Ramos (cell line): Measurements from ENCODE around the gene NSUN7.
"Not testable (repeated sequence)": the region's sequence is repeated elsewhere in the genome, so short reads cannot be mapped to it uniquely, and the experiment has no call there.

ENCODE experiments used
- in situ Hi-C: fragments of 300-500 bp; cut with MboI; formaldehyde crosslinking; loops from one replicate; pipeline ENCODE4 v1.14.3; 2022; ENCODE audit warnings: low sequenced_read_pairs; ENCODE audit not compliant: unreplicated experiment

NSUN7 gene, protein sequence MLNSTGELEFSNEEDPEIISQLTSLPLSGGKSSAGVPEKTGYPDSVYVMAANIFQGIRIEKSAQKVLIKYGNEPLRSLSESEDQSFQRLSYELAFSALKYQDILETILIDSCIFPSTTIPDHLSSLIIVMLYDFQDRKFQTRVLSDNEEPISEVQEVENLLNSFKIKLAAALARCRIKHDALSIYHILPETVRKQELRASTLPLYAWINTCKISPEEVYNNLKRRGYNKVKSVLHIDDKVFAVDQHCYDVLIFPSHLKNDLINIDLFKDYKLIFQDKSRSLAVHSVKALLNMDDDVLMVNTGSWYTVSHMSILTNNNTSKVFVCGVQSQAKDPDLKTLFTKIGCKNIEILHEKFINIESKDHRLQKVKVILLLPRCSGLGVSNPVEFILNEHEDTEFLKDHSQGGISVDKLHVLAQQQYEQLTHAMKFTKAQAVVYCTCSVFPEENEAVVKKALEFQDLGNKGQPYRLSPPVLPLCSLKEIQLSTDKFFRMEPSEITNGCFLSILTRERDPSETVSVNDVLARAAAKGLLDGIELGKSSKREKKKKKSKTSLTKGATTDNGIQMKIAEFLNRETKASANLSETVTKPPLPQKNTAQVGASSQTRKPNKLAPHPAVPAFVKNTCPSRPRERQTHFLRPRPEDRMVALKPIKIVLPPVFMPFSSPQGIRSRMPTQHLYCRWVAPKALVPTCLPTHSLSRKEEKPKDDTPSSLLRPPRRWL

DNA sequence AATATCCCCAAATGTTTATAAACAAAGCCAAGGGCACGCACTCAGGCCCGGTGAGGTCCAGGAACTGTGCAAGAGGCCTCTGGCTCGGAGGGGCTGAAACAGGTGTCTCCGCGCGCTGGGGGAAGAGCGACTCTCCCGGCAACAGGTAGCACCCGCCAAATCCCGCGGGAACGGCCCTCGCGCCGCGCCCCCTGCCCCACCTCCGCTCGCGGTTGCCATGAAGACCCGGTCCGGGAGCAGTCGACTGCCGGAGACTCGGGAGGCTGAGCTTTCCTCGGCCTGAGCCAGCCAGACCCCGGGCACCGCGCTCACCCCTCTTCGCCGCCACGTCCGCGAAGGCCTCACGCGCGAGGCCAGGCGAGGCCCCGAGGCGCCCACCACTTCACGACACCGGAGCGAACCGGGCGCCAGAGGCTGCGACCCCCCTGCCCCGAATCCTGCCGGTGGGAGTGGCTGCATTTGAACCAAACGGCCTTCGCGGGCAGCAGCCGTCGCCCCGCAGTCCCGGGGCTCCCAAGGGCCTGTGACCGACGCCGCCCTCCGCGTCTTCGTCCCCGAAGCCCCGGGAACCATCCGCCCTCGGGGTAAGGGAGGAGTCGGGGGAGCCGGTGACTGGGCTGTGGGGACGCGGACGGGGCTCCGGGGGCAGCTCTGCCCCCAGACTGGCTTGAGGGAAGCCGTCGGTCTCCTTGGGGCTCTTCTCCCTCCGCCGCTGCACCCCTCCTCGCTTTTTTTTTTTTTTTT is at the start of gene NSUN7:
NSUN7 (plus strand) TSS at position 239 of the 744 bp plus-strand sequence. CDS start 739 bp downstream, outside the sequence.
- in situ Hi-C loops = loop anchor here (25.0 kb wide), 1 partner anchor 162 kb away; no protein-coding TSS in a partner anchor

DNA sequence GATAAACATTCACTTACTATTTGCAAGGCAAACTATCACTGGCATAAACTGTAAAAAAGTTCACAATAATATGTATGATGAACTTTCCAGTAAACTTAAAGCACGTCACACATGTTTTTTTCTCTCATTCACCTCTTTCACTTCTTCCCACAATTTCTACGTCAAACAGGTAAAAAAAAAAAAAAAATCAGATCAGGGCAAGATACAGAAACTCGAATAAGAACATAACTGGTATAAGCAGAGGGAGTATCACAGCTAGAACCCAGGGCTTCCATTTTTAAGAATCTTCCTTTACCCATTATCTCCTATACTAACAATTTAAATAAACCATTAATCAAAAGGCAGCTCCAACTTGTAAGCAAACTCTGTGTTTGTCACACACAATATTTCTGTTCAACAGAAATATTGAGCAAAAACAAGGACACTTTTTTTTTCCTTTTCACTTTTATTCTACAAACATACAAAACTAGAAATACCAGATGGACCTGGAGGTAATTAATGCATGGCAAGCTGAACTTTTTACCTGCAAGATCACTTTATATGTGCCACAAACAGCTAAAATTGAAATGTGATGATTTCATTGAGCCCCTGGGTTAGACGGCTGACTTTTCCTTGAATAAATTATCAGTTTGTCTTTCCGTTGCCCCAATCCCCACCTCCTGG is 47.5 kb upstream of the NSUN7 start:
- in situ Hi-C loops = no loop called here

DNA sequence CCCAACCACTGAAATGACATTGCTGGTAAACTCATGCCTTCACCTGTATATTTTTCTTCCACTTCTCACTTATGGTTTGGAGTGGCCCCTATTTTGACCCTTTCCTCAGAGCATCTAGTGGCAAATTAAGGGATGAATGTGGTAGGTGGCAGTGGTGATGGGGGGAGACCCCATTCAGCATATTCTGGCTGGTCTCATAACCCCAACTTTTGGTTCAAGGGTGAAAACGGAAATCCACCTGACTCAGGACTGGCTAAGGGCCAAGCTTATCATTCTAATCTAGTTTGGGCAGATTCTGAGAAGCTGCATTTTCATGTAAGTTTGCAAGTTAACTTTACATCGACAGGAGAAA is 47.0 kb upstream of the NSUN7 start:
- in situ Hi-C loops = no loop called here

DNA sequence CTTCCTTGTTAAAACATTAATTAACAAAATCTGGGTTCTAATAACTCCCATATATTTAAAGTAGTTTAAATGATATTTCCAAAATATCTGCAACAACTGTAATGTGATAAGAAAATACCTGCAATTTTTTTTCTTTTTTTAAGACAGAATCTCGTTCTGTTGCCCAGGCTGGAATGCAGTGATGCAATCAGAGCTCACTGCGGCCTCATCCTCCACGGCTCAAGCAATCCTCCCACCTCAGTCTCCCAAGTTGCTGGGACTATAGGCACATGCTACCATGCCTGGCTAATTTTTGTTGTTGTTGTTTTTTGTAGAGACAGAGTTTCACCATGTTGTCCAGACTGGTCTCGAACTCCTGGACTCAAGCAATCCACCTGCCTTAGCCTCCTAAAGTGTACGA is 45.7 kb upstream of the NSUN7 start:
- in situ Hi-C loops = no loop called here

DNA sequence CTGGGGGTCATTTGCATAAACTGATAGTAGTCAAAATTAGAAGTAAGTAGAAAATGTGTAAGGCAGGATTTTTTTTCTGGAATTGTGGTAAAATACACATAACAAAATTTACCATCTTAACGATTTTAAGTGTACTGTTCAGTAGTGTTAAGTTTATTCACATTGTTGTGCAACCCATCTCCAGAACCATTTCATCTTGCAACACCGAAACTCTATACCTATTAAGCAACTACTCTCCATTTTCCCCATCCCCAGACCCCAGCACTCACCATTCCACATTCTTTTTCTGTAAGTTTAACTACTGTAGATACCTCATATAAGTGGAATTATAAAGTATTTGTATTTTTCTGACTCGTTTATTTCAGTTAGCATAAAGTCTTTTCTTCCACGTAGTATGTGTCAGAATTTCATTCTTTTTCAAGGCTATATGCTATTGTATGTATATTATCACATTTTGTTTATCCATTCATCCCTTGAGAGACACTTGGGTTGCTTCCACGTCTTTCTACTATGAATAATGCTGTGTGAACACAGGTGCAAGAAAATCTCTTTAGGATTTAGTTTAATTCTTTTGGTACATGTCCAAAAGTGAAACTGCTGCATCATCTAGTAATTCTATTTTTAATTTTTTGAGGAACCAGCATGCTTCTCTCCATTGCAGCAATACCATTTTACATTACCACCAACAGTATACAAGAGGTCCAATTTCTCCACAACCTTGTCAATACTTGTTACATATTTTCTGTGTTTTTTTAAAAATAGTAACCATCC is 39.1 kb upstream of the NSUN7 start:
- in situ Hi-C loops = no loop called here

DNA sequence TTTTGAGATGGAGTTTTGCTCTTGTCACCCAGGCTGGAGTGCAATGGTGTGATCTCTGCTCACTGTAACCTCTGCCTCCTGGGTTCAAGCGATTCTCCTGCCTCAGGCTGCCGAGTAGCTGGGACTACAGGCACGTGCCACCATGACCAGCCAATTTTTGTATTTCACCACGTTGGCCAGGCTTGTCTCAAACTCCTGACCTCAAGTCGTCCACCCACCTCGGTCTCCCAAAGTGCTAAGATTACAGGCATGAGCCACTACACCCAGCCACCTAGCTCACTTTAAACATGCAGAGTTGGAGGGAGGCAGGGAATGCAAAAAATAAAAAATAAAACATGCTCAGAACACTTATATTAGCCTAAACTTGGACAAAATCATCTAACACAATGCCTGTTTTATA is 36.8 kb upstream of the NSUN7 start:
- in situ Hi-C loops = not testable (repeated sequence)

DNA sequence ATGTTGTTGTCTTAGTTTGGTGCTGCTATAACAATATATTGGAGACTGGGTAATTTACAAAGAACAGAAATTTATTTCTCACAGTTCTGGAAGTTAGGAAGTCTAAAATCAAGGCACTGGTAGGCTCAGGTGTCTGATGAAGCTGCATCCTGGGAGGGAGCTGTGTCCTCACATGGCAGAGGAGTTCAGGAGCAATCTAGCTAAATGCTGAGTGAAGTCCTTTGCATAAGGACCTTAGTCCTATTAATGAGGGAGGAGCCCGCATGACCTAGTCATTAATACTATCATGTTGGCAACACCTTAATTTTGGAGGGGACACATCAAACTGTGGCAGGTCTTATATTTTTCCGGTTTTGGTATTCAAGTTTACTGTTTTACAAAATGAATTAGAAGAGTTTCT is 36.0 kb upstream of the NSUN7 start:
- in situ Hi-C loops = no loop called here

DNA sequence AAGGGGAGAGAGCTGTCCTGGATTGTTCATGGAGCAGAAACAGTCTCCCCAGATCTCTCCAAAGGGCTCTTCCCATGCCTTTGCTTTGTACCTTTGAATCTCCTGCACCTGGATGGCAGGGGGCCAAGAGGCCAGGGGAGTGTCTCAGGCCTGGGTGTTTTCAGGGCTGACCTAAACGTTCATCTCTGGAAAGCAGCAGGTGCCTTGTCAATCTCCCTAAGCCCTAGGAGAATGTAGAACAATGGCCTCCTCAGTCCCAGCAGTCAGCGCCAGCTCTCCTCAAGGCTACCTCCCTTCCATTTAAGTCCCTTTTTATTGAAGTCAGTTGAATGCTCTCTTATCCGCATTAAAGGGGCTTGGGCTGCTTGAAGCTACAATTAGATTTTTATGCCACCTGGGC is 31.2 kb upstream of the NSUN7 start:
- in situ Hi-C loops = no loop called here

DNA sequence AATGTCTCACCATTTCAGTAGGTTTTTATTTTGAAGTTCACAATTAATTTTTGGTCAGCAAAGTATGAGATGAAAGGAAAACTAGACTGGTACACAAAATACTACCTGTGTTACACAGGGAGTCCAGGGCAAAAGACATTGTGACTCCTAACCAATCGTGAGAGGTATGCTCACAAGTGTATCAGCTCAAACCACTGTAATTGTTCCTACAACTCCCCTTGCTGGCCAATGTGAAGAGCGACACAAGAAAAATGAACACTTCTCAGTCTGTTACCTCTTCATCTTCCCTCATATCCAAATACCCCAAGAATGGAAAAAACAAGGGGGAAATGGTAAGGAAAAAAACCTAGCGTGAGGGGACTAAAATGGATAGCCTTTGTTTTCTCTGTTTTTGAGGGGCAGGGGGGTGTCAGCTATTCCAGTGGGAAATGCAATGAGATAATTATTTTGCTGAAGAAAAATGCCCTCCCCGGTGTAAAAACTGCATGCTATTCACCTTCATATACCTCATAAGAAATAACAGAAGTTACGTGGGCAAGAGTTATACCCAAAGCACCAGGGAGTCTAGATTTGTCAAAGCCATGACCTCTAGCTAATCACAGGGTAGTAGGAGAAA is 30.6 kb upstream of the NSUN7 start:
- in situ Hi-C loops = no loop called here

DNA sequence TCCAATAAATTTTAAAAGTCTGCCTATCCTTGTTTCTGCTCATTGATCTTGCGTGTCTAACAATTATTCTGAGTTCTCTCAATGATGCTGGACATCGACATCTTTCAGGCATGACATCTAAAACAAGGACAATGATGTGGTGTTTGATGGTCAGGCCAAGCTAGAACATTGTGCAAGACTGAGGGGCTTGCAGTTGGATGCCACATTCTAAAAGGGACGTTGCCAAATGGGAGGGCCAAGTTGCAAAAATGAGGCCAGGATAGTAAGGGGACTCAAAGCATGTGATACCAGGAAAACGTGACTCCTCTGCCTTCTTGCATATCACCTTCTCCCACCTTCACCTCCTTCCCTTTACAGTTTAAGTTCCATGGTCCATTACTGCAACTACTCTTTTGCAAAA is 29.4 kb upstream of the NSUN7 start:
- in situ Hi-C loops = no loop called here

DNA sequence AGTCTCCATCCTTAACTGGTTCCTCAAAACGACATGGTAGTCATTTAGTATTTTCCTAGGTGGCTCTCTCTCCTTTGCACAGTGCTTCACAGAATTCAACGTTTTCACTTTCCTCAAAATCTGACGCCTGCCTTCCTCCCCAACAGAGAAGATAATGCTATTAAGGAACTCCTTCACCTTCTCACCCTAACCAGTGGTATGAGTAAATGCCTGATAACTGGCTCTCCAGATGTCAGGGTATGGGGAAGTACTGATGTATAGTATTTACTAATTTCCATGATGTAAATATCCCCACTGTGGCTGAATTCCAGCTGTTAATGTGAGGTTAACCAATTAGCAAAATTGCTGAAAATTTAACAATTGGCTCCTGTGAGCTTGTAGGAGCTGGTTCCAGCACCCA is 28.8 kb upstream of the NSUN7 start:
- in situ Hi-C loops = no loop called here

DNA sequence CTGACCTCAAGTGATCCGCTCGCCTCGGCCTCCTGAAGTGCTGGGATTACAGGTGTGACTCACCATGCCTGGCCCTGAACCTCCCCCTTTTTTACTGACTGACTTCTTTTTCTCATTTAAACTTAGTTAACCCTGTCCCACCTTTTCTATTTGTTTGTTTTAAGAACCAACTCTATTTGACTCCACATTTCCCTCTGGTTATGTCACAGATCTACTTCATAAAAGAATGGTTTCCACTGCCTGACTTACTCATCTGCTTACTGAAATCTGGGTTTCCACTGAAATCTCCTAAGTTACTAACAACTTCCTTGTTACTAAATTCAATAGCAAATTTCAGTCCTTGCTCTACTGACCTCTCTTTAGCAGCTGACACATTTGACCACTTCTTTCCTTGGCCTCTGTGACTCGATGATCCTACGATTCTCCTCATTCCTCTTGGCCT is 28.0 kb upstream of the NSUN7 start:
- in situ Hi-C loops = no loop called here

DNA sequence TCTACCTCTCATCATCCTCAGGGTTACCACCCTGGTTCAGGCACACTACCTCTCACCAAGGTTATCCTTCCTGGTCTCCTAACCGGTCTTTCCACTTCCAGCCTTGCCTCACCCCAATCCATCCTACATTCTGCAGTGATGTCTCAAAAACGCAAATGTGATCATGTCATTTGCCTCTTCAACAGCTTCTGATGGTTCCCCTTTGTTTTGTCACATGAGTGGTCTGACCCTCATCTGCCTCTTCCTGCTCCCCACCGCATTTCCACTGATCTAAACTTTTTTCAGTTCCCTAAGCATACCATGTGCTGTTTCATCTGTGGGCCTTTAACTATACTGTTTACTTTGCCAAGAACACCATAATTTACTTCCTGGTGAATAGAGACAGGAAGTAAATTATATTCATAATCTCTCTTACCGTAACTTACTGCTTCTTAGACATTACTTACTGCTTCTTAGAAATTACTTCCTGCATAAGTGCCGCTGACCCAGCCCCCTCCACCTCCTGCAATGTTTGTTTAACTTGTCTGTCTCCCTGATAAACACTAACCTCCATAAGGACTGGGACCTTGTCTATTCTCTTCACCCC is 27.1 kb upstream of the NSUN7 start:
- in situ Hi-C loops = no loop called here

DNA sequence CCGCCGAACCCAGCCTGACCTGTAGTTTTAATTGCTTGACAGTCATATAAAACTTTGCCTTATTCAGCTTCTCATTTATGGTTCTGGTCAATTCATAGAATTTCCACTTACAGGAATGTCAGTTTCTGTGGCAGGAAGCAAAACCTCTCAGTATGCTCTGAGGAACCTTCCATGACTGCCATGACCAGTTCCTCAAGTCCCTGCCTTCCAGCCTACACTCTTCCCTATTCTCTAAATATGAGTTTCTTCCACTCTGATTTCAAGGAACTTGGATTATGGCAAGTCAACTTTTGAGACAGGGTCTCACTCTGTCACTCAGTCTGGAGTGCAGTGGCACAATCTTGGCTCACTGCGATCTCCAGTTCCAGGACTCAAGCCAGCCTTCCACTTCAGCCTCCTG is 26.0 kb upstream of the NSUN7 start:
- in situ Hi-C loops = no loop called here

DNA sequence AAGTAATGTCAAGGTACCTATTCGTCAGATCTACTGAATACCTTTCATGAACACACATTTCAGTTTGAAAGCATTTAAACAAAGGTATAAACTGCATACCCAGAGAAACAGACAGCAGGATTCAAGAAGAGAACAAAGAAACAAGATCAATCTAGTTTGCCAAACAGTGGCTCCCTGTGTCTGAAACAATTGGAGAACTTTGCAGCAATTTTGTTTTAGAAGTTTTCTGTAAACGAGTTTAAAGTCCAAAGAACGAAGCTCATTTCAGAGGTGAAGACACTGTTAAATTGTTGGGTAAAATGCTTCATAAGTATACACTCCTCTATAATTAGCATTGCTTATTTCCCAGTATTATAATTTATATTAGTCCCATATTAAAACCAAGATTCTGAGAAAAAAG is 21.4 kb upstream of the NSUN7 start:
- in situ Hi-C loops = loop anchor here (25.0 kb wide), 1 partner anchor 184 kb away; no protein-coding TSS in a partner anchor

DNA sequence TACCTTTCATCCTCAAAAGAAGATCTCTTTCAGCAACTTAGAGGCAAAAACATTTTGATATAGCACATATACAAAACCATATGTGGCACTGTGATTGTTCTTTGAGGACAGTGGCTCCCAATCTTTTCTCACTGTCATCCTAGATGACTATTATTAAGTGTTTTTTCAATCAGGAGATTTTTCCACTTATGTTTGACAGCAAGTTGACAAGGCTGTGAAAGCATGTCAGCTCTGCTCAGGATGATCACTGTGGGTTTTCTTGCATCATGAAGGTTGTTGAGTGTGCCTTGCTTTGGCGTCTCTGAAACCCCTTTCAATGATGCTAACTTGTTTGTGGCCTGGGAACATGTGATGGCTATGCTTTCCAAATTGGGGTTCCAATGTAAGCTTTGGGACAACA is 20.2 kb upstream of the NSUN7 start:
- in situ Hi-C loops = loop anchor here (25.0 kb wide), 1 partner anchor 183 kb away; no protein-coding TSS in a partner anchor

DNA sequence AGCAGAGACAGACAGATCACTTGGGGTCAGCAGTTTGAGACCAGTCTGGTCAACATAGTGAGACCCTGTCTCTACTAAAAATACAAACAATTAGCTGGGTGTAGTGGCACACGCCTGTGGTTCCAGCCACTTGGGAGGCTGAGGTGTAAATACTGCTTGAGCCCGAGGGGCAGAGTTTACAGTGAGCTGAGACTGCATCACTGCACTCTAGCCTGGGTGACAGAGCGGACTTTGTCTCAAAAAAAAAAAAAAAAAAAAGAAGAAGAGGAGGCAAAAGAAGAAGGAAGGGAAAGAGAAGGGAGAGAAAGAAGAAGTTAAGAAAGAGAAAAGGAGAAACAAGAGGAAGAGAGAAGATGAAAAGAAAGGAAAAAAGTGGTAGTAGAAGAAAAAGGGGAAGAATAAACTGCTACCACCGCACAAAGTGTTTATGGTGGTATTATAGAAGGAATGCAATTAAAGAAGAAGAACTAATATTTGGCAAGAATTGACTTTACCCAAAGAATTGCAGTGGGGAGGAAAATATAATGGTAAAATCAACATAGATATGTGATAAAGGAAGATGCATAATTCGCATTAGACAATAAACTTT is 19.6 kb upstream of the NSUN7 start:
- in situ Hi-C loops = loop anchor here (25.0 kb wide), 1 partner anchor 182 kb away; no protein-coding TSS in a partner anchor

DNA sequence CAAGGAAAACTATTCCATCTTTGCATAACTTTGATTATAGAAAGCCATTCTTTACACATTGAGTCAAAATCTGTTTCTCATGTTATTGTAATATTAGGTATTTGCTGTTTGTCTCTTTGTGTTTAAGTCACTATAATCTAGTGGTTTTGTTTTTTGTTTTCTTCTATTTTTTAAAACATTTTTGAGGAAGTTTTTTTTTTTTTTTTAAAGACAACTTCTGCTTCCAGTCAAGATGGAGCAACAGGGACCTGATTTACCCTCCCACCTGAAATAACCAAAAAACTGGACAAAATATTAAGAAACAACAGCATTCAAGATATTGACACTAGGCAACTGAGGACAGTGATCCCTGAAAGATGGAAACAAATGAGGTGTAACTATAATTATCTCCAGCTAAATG is 18.4 kb upstream of the NSUN7 start:
- in situ Hi-C loops = loop anchor here (25.0 kb wide), 1 partner anchor 181 kb away; no protein-coding TSS in a partner anchor
